ENCODE results near the gene FGF14.

DNA sequence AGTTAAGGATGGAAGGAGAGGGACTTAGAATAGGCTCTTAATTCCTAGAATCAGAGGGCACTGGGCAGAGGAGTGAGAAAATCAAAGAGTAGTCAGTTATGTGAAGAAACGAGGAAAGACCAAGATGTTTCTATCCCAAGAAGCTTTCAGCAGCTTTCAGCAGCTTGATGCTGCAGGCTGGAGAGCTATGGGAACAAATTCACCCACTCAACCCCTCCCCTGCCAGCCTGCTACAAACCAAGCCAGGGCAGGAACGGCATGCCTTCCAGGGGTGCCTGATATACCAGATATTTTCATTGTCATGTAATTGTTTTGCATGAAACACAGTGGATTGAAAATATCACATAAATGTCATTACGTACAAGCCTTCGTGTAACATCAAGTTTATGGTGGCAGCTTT, 262.2 kb downstream of the FGF14 start:
- TF ChIP-seq MAX (IDR thresholded peaks at IDR 0.05; ENCODE audit: insufficient read depth, insufficient read length) = no peak
- TF ChIP-seq GATA2 (IDR thresholded peaks at IDR 0.05; ENCODE audit: insufficient read depth, insufficient read length, low read depth, low read length) = no peak
- TF ChIP-seq POLR2A (IDR thresholded peaks at IDR 0.05; ENCODE audit: low read depth, low read length) = no peak
- TF ChIP-seq, protein P1, sequence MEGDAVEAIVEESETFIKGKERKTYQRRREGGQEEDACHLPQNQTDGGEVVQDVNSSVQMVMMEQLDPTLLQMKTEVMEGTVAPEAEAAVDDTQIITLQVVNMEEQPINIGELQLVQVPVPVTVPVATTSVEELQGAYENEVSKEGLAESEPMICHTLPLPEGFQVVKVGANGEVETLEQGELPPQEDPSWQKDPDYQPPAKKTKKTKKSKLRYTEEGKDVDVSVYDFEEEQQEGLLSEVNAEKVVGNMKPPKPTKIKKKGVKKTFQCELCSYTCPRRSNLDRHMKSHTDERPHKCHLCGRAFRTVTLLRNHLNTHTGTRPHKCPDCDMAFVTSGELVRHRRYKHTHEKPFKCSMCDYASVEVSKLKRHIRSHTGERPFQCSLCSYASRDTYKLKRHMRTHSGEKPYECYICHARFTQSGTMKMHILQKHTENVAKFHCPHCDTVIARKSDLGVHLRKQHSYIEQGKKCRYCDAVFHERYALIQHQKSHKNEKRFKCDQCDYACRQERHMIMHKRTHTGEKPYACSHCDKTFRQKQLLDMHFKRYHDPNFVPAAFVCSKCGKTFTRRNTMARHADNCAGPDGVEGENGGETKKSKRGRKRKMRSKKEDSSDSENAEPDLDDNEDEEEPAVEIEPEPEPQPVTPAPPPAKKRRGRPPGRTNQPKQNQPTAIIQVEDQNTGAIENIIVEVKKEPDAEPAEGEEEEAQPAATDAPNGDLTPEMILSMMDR (IDR thresholded peaks at IDR 0.05; ENCODE audit: extremely low read depth in 1 of 2, insufficient read depth in 1 of 2, low read depth in 1 of 2, low read length in 2 of 2) = no peak
